DOHH2 (cell line): ENCODE data around the gene TSHZ3.

Experiments used
- H3F3A ChIP-seq: fragments of 200-600 bp; sonication (generic), shearing (Covaris generic); 2 replicates; pipeline ENCODE4 v1.6.0; 2016; ENCODE audit warnings: antibody characterized with exemption, mild to moderate bottlenecking; ENCODE audit not compliant: control insufficient read depth, insufficient read depth
- H3K27ac ChIP-seq: fragments of 200-600 bp; sonication (generic); 2 replicates; pipeline ENCODE4 v1.5.1; 2014; ENCODE audit warnings: low read depth, mild to moderate bottlenecking, low read length, moderate library complexity
- H3K27me3 ChIP-seq: fragments of 200-600 bp; sonication (generic); 2 replicates; pipeline ENCODE4 v1.6.1; 2014; ENCODE audit warnings: mild to moderate bottlenecking, low read length, mixed read lengths; ENCODE audit not compliant: control insufficient read depth
- H3K36me3 ChIP-seq: fragments of 200-600 bp; sonication (generic); 2 replicates; pipeline ENCODE4 v1.6.1; 2014; ENCODE audit warnings: mild to moderate bottlenecking, low read length, moderate library complexity, mixed read lengths; ENCODE audit not compliant: control insufficient read depth
- H3K4me1 ChIP-seq: fragments of 200-600 bp; sonication (generic); 2 replicates; pipeline ENCODE4 v1.6.1; 2014; ENCODE audit warnings: mild to moderate bottlenecking, low read length, mixed read lengths; ENCODE audit not compliant: control insufficient read depth
- H3K4me2 ChIP-seq: fragments of 200-600 bp; sonication (generic); 2 replicates; pipeline ENCODE4 v1.6.0; 2014; ENCODE audit warnings: mild to moderate bottlenecking, low read length, moderate library complexity
- H3K4me3 ChIP-seq: fragments of 200-600 bp; sonication (generic); 2 replicates; pipeline ENCODE4 v1.5.1; 2014; ENCODE audit warnings: mild to moderate bottlenecking, low read length, mixed read lengths
- H3K79me2 ChIP-seq: fragments of 200-600 bp; sonication (generic); 2 replicates; pipeline ENCODE4 v1.6.1; 2014; ENCODE audit warnings: mild to moderate bottlenecking, low read length, mixed read lengths; ENCODE audit not compliant: control insufficient read depth
- H3K9me2 ChIP-seq: fragments of 200-600 bp; sonication (generic); replicated peaks from 2 replicates; pipeline ENCODE4 v1.6.1; 2014; ENCODE audit warnings: mild to moderate bottlenecking, low read length, mixed read lengths; ENCODE audit not compliant: control insufficient read depth
- H3K9me3 ChIP-seq: fragments of 200-600 bp; sonication (generic); 2 replicates; pipeline ENCODE4 v1.6.1; 2014; ENCODE audit warnings: antibody characterized with exemption, low read length, mixed read lengths; ENCODE audit not compliant: control insufficient read depth, insufficient read depth
- H4K20me1 ChIP-seq: fragments of 200-600 bp; sonication (generic); 2 replicates; pipeline ENCODE4 v1.6.0; 2014; ENCODE audit warnings: low read depth, mild to moderate bottlenecking, antibody characterized with exemption, low read length, moderate library complexity; ENCODE audit not compliant: control insufficient read depth, insufficient read depth
- EZH2phosphoT487 ChIP-seq: fragments of 200-600 bp; sonication (generic); IDR thresholded peaks from 2 replicates; pipeline ENCODE4 v1.6.1; 2017; ENCODE audit warnings: borderline replicate concordance, mild to moderate bottlenecking, antibody characterized with exemption, low read length, moderate library complexity, mixed read lengths
- TF ChIP-seq, protein P1 (sequence below): fragments of 200-600 bp; sonication (generic); IDR thresholded peaks from one replicate; pipeline ENCODE4 v1.5.1; 2014; ENCODE audit warnings: antibody characterized with exemption, mild to moderate bottlenecking, low read depth, low read length; ENCODE audit not compliant: poor library complexity, severe bottlenecking

TSHZ3 gene

DNA sequence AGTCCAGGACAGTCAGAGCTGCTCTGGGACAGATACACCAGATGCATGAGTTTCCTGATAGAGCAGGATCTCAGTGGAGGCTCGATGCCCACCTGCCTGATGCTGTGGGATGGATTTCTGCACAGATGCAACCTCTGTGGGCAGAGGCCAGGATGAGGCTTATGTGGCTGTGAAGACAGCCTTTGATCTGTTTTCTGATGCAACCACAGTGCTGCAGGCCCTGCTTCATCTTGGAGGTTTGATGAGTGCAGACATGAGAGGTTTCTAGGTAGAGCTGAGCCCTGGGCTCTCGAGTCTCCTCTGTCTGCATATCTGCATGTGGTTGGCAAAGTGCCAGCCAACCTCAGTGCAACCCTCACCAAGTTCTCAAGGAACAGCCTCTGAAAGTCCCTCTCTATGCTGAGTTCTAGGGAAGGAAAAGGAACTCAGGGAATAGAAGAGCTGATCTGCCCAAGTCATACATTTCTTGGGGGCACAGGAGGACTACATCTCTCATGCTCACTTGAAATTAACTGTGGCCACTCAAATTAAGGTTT, 23.1 kb upstream of the TSHZ3 start:
- Histone ChIP-seq H3K9me3 (no peaks in the 10 kb centered on the region), H3K27ac (no peak overlapping the region), H3K4me3 (no peak overlapping the region), H3K4me2 (no peak overlapping the region), H3F3A (no peaks in the 10 kb centered on the region), H3K27me3 (no peaks in the 10 kb centered on the region), H3K36me3 (no peaks in the 10 kb centered on the region), H3K4me1 (no peaks in the 10 kb centered on the region), H4K20me1 (no peaks in the 10 kb centered on the region), H3K79me2 (no peaks in the 10 kb centered on the region), H3K9me2 (no peaks in the 10 kb centered on the region)
- no peak for TF ChIP-seq EZH2phosphoT487
- TF ChIP-seq, protein P1, sequence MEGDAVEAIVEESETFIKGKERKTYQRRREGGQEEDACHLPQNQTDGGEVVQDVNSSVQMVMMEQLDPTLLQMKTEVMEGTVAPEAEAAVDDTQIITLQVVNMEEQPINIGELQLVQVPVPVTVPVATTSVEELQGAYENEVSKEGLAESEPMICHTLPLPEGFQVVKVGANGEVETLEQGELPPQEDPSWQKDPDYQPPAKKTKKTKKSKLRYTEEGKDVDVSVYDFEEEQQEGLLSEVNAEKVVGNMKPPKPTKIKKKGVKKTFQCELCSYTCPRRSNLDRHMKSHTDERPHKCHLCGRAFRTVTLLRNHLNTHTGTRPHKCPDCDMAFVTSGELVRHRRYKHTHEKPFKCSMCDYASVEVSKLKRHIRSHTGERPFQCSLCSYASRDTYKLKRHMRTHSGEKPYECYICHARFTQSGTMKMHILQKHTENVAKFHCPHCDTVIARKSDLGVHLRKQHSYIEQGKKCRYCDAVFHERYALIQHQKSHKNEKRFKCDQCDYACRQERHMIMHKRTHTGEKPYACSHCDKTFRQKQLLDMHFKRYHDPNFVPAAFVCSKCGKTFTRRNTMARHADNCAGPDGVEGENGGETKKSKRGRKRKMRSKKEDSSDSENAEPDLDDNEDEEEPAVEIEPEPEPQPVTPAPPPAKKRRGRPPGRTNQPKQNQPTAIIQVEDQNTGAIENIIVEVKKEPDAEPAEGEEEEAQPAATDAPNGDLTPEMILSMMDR: no peak

DNA sequence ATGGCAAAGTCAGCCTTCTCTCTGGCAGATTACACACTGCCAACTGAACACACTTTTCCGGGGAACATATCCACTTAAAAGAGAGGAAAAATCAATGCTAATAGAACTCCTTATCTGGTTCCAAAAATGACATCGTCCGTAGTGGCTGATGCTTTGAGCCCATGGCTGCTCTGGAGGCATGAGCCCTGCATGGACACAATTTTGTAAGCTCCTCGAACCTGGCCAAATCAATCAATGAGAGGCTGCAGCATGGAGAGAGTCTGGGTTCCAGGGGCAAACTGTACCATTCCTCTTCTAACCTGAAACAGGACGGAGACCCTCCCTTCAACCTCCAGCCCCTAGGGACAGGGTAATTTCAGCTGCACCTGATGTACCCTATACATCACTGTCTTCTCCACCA, 21.0 kb upstream of the TSHZ3 start:
- Histone ChIP-seq H3K4me1 (no peaks in the 10 kb centered on the region), H3K4me2 (no peak overlapping the region), H3K9me3 (peaks cover 5% of the 10 kb centered on the region; the same call in 1 of the 2 replicates), H4K20me1 (no peaks in the 10 kb centered on the region), H3K9me2 (no peaks in the 10 kb centered on the region), H3K27ac (no peak overlapping the region), H3F3A (no peaks in the 10 kb centered on the region), H3K79me2 (no peaks in the 10 kb centered on the region), H3K4me3 (no peak overlapping the region), H3K36me3 (no peaks in the 10 kb centered on the region), H3K27me3 (no peaks in the 10 kb centered on the region)
- TF ChIP-seq EZH2phosphoT487: no peak
- TF ChIP-seq, protein P1: no peak

DNA sequence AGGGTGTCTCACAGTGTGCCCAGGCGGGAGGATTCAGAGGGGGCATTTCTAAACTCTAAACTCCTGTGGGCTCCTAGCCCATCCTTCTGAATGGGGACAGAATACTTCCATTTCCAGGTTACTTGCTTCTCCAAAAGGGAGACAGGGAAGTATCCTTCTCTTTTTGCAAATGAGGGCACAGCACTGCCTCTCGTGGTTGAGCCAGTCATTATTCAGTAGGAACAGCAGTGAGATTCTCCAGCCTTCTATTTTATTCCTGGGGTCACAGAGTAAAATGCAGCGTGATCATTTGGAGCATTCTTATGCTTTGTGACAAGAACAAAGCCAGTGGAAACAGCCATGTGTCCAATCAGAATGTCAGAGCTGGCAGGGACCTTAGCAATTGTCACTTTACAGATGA, 15.7 kb upstream of the TSHZ3 start:
- Histone ChIP-seq H3K27me3 (no peaks in the 10 kb centered on the region), H3K4me2 (no peak overlapping the region), H3K36me3 (no peaks in the 10 kb centered on the region), H4K20me1 (no peaks in the 10 kb centered on the region), H3K4me1 (no peaks in the 10 kb centered on the region), H3K27ac (no peak overlapping the region), H3K4me3 (no peak overlapping the region), H3K9me3 (peaks cover 5% of the 10 kb centered on the region; the same call in 1 of the 2 replicates), H3F3A (no peaks in the 10 kb centered on the region), H3K9me2 (no peaks in the 10 kb centered on the region), H3K79me2 (no peaks in the 10 kb centered on the region)
- TF ChIP-seq EZH2phosphoT487: no peak

DNA sequence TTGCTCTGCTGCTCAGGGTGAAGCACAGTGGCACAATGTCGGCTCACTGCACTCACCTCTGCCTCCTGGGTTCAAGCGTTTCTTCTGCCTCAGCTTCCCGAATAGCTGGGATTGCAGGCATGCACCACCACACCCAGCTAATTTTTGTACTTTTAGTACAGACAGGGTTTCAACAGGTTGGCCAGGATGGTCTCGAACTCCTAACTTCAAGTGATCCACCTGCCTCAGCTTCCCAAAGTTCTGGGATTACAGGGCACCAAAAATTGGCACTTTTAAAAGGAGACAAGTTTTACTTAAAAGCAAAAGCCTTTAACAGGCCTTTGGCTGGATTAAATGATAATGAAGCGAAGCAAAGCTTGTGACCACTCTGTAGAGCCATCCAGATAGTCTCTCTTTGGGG, 12.5 kb upstream of the TSHZ3 start:
- no peaks in the 10 kb centered on the region for H3K4me1 ChIP-seq
- no peaks in the 10 kb centered on the region for H3K27me3 ChIP-seq
- H3K4me3 ChIP-seq: no peak overlapping the region
- no peaks in the 10 kb centered on the region for H3K9me2 ChIP-seq
- H3K36me3 ChIP-seq: no peaks in the 10 kb centered on the region
- TF ChIP-seq, protein P1: no peak
- TF ChIP-seq EZH2phosphoT487: no peak
- H3K27ac ChIP-seq: no peak overlapping the region
- H4K20me1 ChIP-seq: no peaks in the 10 kb centered on the region
- H3K79me2 ChIP-seq: no peaks in the 10 kb centered on the region
- H3K9me3 ChIP-seq: peaks cover 5% of the 10 kb centered on the region; the same call in 1 of the 2 replicates
- no peaks in the 10 kb centered on the region for H3F3A ChIP-seq
- no peak overlapping the region for H3K4me2 ChIP-seq
